Calu3 (cell line): ENCODE data around the gene DEFB119. TPM values are rescaled to one million over a fixed set of nuclear protein-coding genes. Genes with fewer than 3 reads are reported as not detected.

Source experiments
- BruUV-seq: library from RNA; stranded (reverse); fragments of 400-500 nt; replicated peaks from 2 replicates; lab custom pipeline; 2021; lab: Mats Ljungman, UMichigan
- CTCF ChIA-PET: fragments of 300-600 bp; sonication (Branson Sonifier 250); formaldehyde crosslinking; loops from one replicate; lab custom pipeline; 2022; ENCODE audit warnings: antibody characterized with exemption; lab: Charles Lee
- DNase-seq: peaks from one replicate; pipeline ENCODE4 v3.0.0; 2022
- H3K27ac Mint-ChIP-seq: one replicate; pipeline ENCODE4 v1.8.0; 2022; ENCODE audit warnings: mixed read lengths; ENCODE audit not compliant: unreplicated experiment
- H3K27me3 Mint-ChIP-seq: one replicate; pipeline ENCODE4 v1.8.0; 2022; ENCODE audit warnings: mixed read lengths; ENCODE audit not compliant: unreplicated experiment
- H3K36me3 Mint-ChIP-seq: one replicate; pipeline ENCODE4 v1.8.0; 2022; ENCODE audit warnings: mild to moderate bottlenecking, moderate library complexity, mixed read lengths; ENCODE audit not compliant: insufficient read depth, unreplicated experiment
- H3K4me1 Mint-ChIP-seq: one replicate; pipeline ENCODE4 v1.8.0; 2022; ENCODE audit warnings: mild to moderate bottlenecking, low read depth, mixed read lengths; ENCODE audit not compliant: unreplicated experiment
- H3K4me3 Mint-ChIP-seq: one replicate; pipeline ENCODE4 v1.8.0; 2022; ENCODE audit warnings: mild to moderate bottlenecking, low read depth, moderate library complexity, mixed read lengths; ENCODE audit not compliant: unreplicated experiment
- H3K9me3 Mint-ChIP-seq: one replicate; pipeline ENCODE4 v1.8.0; 2022; ENCODE audit warnings: low read depth, mixed read lengths; ENCODE audit not compliant: unreplicated experiment
- CTCF ChIP-seq: fragments of 200-600 bp; IDR thresholded peaks from one replicate; pipeline ENCODE4 v1.8.0; 2022; ENCODE audit warnings: antibody characterized with exemption; ENCODE audit not compliant: unreplicated experiment
- intact Hi-C: fragments of 100-400 bp; cut with micrococcal nuclease; formaldehyde crosslinking; loops from one replicate; pipeline ENCODE4 v1.10.0; 2022; ENCODE audit not compliant: unreplicated experiment
- total RNA-seq: library from RNA; stranded (reverse); gene quantifications from 2 replicates; pipeline ENCODE4 v1.2.3, GENCODE V29; 2022

DEFB119 gene
- total RNA-seq, 1 experiment from 2014 or later: not detected

GRCh38 chr20:31406115-31406514 is 15.7 kb upstream of the DEFB119 start, which contains the start of gene DEFB121:
DEFB121 (minus strand) TSS chr20:31406215; CDS start chr20:31406152, 63 bp downstream.
- CTCF ChIA-PET: interaction anchor here (0.6 kb wide), 1 partner anchor 41 kb away, joined by 3 read pairs; no protein-coding TSS in a partner anchor
- no TSS peak for BruUV-seq
- Mint-ChIP-seq H3K27ac (no peak within 1 kb of the TSS), H3K27me3 (peaks cover 15% of the 10 kb centered on the region), H3K9me3 (no peaks in the 10 kb centered on the region), H3K36me3 (no peaks in the 10 kb centered on the region), H3K4me1 (no peaks in the 10 kb centered on the region), H3K4me3 (no peak within 1 kb of the TSS)
- no peak for TF ChIP-seq CTCF
- no peak for DNase-seq
- intact Hi-C loops: no loop called here

- CTCF ChIA-PET: interaction anchor here (0.8 kb wide), 1 partner anchor 144 kb away, joined by 3 read pairs; no protein-coding TSS in a partner anchor
- no peak for TF ChIP-seq CTCF
- H3K9me3 Mint-ChIP-seq: no peaks in the 10 kb centered on the region
- H3K36me3 Mint-ChIP-seq: no peaks in the 10 kb centered on the region
- BruUV-seq: no TSS peak
- H3K4me1 Mint-ChIP-seq: no peaks in the 10 kb centered on the region
- no peak overlapping the region for H3K27ac Mint-ChIP-seq
- peaks cover 15% of the 10 kb centered on the region for H3K27me3 Mint-ChIP-seq
- intact Hi-C loops: no loop called here
- H3K4me3 Mint-ChIP-seq: no peak overlapping the region
- no peak for DNase-seq
Measured at GRCh38 chr20:31403886-31404285, 13.5 kb upstream of the DEFB119 start.

- DNase-seq: no peak
- Mint-ChIP-seq H3K9me3 (no peaks in the 10 kb centered on the region), H3K27me3 (peaks cover 74% of the 10 kb centered on the region), H3K4me1 (no peaks in the 10 kb centered on the region), H3K4me3 (no peak overlapping the region), H3K27ac (no peak overlapping the region), H3K36me3 (no peaks in the 10 kb centered on the region)
- no peak for TF ChIP-seq CTCF
- intact Hi-C loops: no loop called here
- BruUV-seq: no TSS peak
- CTCF ChIA-PET: no interaction called here
Measured at GRCh38 chr20:31394900-31395299, 4.5 kb upstream of the DEFB119 start.

GRCh38 chr20:31392836-31393235 is 2.4 kb upstream of the DEFB119 start:
- BruUV-seq: no TSS peak
- no peak for TF ChIP-seq CTCF
- H3K36me3 Mint-ChIP-seq: no peaks in the 10 kb centered on the region
- H3K27ac Mint-ChIP-seq: no peak overlapping the region
- no peaks in the 10 kb centered on the region for H3K4me1 Mint-ChIP-seq
- H3K27me3 Mint-ChIP-seq: peaks cover 83% of the 10 kb centered on the region
- no peaks in the 10 kb centered on the region for H3K9me3 Mint-ChIP-seq
- H3K4me3 Mint-ChIP-seq: no peak overlapping the region
- CTCF ChIA-PET: interaction anchor here (0.6 kb wide), 1 partner anchor 137 kb away, joined by 4 read pairs; no protein-coding TSS in a partner anchor
- intact Hi-C loops: no loop called here
- DNase-seq: no peak
